Measurements from ENCODE around the gene CALML6. TPM values are rescaled to one million over a fixed set of nuclear protein-coding genes. Genes with fewer than 3 reads are reported as not detected.

Gene CALML6
- total and polyA plus RNA-seq, 2 of the 4 experiments (the other 2 are of a cell fraction), result 0.91 TPM; not detected in 1

GRCh38 chr1:1920608-1921458 lies 5.8 kb downstream of the CALML6 start:
- POLR2A ChIA-PET (ENCODE audit: unreplicated experiment), result no interaction called here
- no peak for DNase-seq
- Histone ChIP-seq H3K9me1 (ENCODE audit: insufficient read depth, low read length) (peaks cover 4% of the 10 kb centered on the region; the same call in 1 of the 2 replicates), H2BK120ac (ENCODE audit: low read depth, low read length) (no peak overlapping the region), H2BK20ac (ENCODE audit: low read depth, low read length) (no peak overlapping the region), H2AK9ac (replicated peaks; ENCODE audit: low read depth, low read length, poor library complexity) (peak overlapping the region; percentile 28), H3K4me2 (ENCODE audit: low read depth, low read length) (no peak overlapping the region), H2AFZ (replicated peaks; ENCODE audit: low read length, poor library complexity) (no peak overlapping the region), H4K91ac (ENCODE audit: insufficient read depth, low read depth, low read length) (no peak overlapping the region), H3K14ac (replicated peaks; ENCODE audit: low read depth, low read length) (no peak overlapping the region), H3K4me3 (ENCODE audit: insufficient read depth, low read depth, low read length) (no peak overlapping the region), H2BK5ac (ENCODE audit: low read depth, low read length, poor library complexity, severe bottlenecking) (no peak overlapping the region), H3K4ac (ENCODE audit: low read depth, low read length) (no peak overlapping the region), H3K56ac (ENCODE audit: extremely low read depth, insufficient read depth, low read length) (no peak overlapping the region), H4K8ac (ENCODE audit: low read depth in 2 of 2, low read length in 2 of 2) (no peak overlapping the region), H3K23ac (ENCODE audit: low read depth, low read length) (no peak overlapping the region), H2AK5ac (ENCODE audit: low read depth, low read length) (no peak overlapping the region), H2BK15ac (ENCODE audit: low read depth, low read length) (no peak overlapping the region), H3K9ac (ENCODE audit: low read depth, low read length) (no peak overlapping the region), H3K4me1 (ENCODE audit: control insufficient read depth, insufficient read depth, low read length) (peaks cover 2% of the 10 kb centered on the region; the same call in 1 of the 2 replicates), H3K18ac (ENCODE audit: low read depth, low read length) (no peak overlapping the region), H4K5ac (ENCODE audit: low read depth, low read length) (no peak overlapping the region), H3K79me1 (ENCODE audit: low read depth in 1 of 2, low read length in 2 of 2) (no peaks in the 10 kb centered on the region), H3K9me3 (ENCODE audit: control insufficient read depth, insufficient read depth, low read length) (no peaks in the 10 kb centered on the region), H3K27me3 (ENCODE audit: control insufficient read depth, insufficient read depth, low read length) (peaks cover 4% of the 10 kb centered on the region; the same call in 1 of the 2 replicates), H4K20me1 (ENCODE audit: insufficient read depth, low read length) (no peaks in the 10 kb centered on the region), H3K36me3 (ENCODE audit: control insufficient read depth, insufficient read depth, low read length) (no peaks in the 10 kb centered on the region), H3K27ac (ENCODE audit: insufficient read depth, low read length) (no peak overlapping the region)
- intact Hi-C loops (cut with micrococcal nuclease), result no loop called here
- in situ Hi-C loops (cut with MboI; ENCODE audit: low sequenced_read_pairs), result no loop called here
- WGBS, 2 experiments (ENCODE audit: extremely low coverage in 2 of 2, insufficient read length in 1 of 2), result 84% methylated on average over 14 of the region's 27 CpGs; no CpG with 5 or more reads in 1 of the 2 experiments
- no TSS peak for BruUV-seq (replicated peaks)
- TF ChIP-seq MAFK (IDR thresholded peaks at IDR 0.05; ENCODE audit: low read depth, low read length) (no peak), ELK1 (IDR thresholded peaks at IDR 0.05; ENCODE audit: borderline replicate concordance, low read depth, low read length) (no peak), RCOR1 (IDR thresholded peaks at IDR 0.05; ENCODE audit: insufficient replicate concordance, low read length) (no peak), CTCF (conservative IDR thresholded peaks at IDR 0.05; ENCODE audit: low read depth, low read length) (no peak), MAZ (IDR thresholded peaks at IDR 0.05; ENCODE audit: borderline replicate concordance, low read depth, low read length) (no peak), FOS (IDR thresholded peaks at IDR 0.05; ENCODE audit: low read depth, low read length) (no peak), CEBPB (IDR thresholded peaks at IDR 0.05; ENCODE audit: low read depth, low read length) (no peak), RAD21 (IDR thresholded peaks at IDR 0.05; ENCODE audit: low read length) (no peak), RFX5 (IDR thresholded peaks at IDR 0.05; ENCODE audit: low read depth, low read length) (no peak), MXI1 (IDR thresholded peaks at IDR 0.05; ENCODE audit: borderline replicate concordance, low read depth, low read length) (no peak), SMC3 (IDR thresholded peaks at IDR 0.05; ENCODE audit: low read depth, low read length) (no peak), CHD1 (IDR thresholded peaks at IDR 0.05; ENCODE audit: low read depth, low read length) (no peak), USF2 (IDR thresholded peaks at IDR 0.05; ENCODE audit: low read depth, low read length) (no peak), BHLHE40 (IDR thresholded peaks at IDR 0.05; ENCODE audit: low read depth, low read length) (no peak)
- no peak for ATAC-seq (ENCODE audit: low read depth)
- dilution Hi-C loops (cut with HindIII; ENCODE audit: low sequenced_read_pairs, unreplicated experiment), result no loop called here
- CTCF ChIA-PET, result no interaction called here

All from IMR-90 (cell line).